SK-N-MC (cell line): ENCODE data around the gene KIAA0753.

ENCODE experiments used
- EZH2 ChIP-seq: fragments of 200-600 bp; sonication (generic); IDR thresholded peaks from one replicate; pipeline ENCODE4 v1.6.1; 2017; ENCODE audit warnings: antibody characterized with exemption
- FOXP2 ChIP-seq: optimal IDR thresholded peaks from 2 replicates; pipeline ENCODE3; 2011; ENCODE audit warnings: mild to moderate bottlenecking, moderate library complexity; ENCODE audit not compliant: insufficient read depth; ENCODE audit errors: extremely low read length, control extremely low read depth
- POLR2AphosphoS5 ChIP-seq: IDR thresholded peaks from 2 replicates; pipeline ENCODE4 v1.6.1; 2012; ENCODE audit warnings: mild to moderate bottlenecking, low read depth, low read length, borderline replicate concordance

DNA sequence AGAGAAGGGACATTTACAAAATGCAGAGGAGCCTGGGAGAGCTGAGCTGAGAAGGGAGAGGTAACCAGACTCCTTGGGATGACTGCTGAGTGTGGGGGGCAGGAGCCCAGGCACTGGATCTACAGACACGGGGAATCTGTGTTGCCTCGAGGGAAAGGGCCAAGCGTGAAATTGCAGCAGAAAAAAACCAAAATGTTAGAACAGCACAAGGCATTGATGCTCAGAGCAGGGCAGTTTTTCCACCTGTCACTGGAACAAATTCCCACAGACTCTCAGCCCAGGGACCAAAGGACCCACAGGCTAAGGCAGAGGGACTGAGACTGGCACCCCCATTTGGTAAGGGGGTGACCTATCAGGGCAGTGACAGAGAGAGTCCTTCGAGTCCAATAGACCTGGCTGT is 86.2 kb downstream of the KIAA0753 start:
- TF ChIP-seq POLR2AphosphoS5 (no peak), FOXP2 (no peak), EZH2 (no peak)
